Smooth muscle cell (in vitro differentiated cells): ENCODE data around the gene RER1. TPM values are rescaled to one million over a fixed set of nuclear protein-coding genes. Genes with fewer than 3 reads are reported as not detected.

Source experiments
- DNase-seq: peaks from one replicate; lab custom pipeline; 2025; ENCODE audit not compliant: unreplicated experiment; lab: John Stamatoyannopoulos, UW
- H2AFZ ChIP-seq: fragments of 200-600 bp; sonication (generic); 2 replicates; pipeline ENCODE4 v1.6.0; 2016; ENCODE audit warnings: antibody characterized with exemption, low read depth, mild to moderate bottlenecking
- H3F3A ChIP-seq: fragments of 200-600 bp; sonication (generic); 2 replicates; pipeline ENCODE4 v1.6.0; 2017; ENCODE audit warnings: antibody characterized with exemption, low read depth
- H3K27ac ChIP-seq: fragments of 200-600 bp; sonication (generic); 2 replicates; pipeline ENCODE4 v1.5.1; 2016; ENCODE audit warnings: low read depth, mild to moderate bottlenecking
- H3K27me3 ChIP-seq: fragments of 200-600 bp; sonication (generic); 2 replicates; pipeline ENCODE4 v1.6.1; 2016; ENCODE audit warnings: low read depth, mild to moderate bottlenecking
- H3K36me3 ChIP-seq: fragments of 200-600 bp; sonication (generic); 2 replicates; pipeline ENCODE4 v1.5.1; 2016; ENCODE audit warnings: low read depth
- H3K4me1 ChIP-seq: fragments of 200-600 bp; sonication (generic); 2 replicates; pipeline ENCODE4 v1.5.1; 2016; ENCODE audit warnings: low read depth
- H3K4me2 ChIP-seq: fragments of 200-600 bp; sonication (generic); 2 replicates; pipeline ENCODE4 v1.6.0; 2016; ENCODE audit warnings: mild to moderate bottlenecking
- H3K4me3 ChIP-seq: fragments of 200-600 bp; sonication (generic); 2 replicates; pipeline ENCODE4 v1.5.1; 2016; ENCODE audit warnings: mild to moderate bottlenecking
- H3K79me2 ChIP-seq: fragments of 200-600 bp; sonication (generic); 2 replicates; pipeline ENCODE4 v1.6.0; 2016; ENCODE audit warnings: low read depth, mild to moderate bottlenecking
- H3K9ac ChIP-seq: fragments of 200-600 bp; sonication (generic); 2 replicates; pipeline ENCODE4 v1.6.0; 2016; ENCODE audit warnings: low read depth
- H3K9me3 ChIP-seq: fragments of 200-600 bp; sonication (generic); replicated peaks from 2 replicates; pipeline ENCODE4 v1.5.1; 2016; ENCODE audit warnings: low read depth
- H4K20me1 ChIP-seq: fragments of 200-600 bp; sonication (generic); 2 replicates; pipeline ENCODE4 v1.6.0; 2016; ENCODE audit warnings: low read depth
- WGBS: methylation state at CpG from one replicate; pipeline ENCODE4 v1.1.7; 2016; ENCODE audit warnings: low lambda C conversion rate; 5-methylcytosine and 5-hydroxymethylcytosine counted together
- polyA plus RNA-seq: library from polyadenylated mRNA; unstranded; fragments of >200 nt; fragmentation: Nextera tagmentation; extraction: Ambion mirVana; gene quantifications from 2 replicates; pipeline ENCODE4 v1.2.1, GENCODE V29; 2016
- total RNA-seq: library from RNA; depleted of rRNA; stranded (reverse); fragments of >200 nt; gene quantifications from 2 replicates; pipeline ENCODE4 v1.2.3, GENCODE V29; 2014
- TF ChIP-seq, protein P1 (sequence below): fragments of 200-600 bp; sonication (generic); IDR thresholded peaks from 2 replicates; pipeline ENCODE4 v1.5.1; 2017; ENCODE audit warnings: borderline replicate concordance, mild to moderate bottlenecking, antibody characterized with exemption; ENCODE audit not compliant: insufficient read depth, poor library complexity, severe bottlenecking

The RER1 gene
- total and polyA plus RNA-seq, 2 experiments from 2014 or later: 101 to 269 TPM

DNA sequence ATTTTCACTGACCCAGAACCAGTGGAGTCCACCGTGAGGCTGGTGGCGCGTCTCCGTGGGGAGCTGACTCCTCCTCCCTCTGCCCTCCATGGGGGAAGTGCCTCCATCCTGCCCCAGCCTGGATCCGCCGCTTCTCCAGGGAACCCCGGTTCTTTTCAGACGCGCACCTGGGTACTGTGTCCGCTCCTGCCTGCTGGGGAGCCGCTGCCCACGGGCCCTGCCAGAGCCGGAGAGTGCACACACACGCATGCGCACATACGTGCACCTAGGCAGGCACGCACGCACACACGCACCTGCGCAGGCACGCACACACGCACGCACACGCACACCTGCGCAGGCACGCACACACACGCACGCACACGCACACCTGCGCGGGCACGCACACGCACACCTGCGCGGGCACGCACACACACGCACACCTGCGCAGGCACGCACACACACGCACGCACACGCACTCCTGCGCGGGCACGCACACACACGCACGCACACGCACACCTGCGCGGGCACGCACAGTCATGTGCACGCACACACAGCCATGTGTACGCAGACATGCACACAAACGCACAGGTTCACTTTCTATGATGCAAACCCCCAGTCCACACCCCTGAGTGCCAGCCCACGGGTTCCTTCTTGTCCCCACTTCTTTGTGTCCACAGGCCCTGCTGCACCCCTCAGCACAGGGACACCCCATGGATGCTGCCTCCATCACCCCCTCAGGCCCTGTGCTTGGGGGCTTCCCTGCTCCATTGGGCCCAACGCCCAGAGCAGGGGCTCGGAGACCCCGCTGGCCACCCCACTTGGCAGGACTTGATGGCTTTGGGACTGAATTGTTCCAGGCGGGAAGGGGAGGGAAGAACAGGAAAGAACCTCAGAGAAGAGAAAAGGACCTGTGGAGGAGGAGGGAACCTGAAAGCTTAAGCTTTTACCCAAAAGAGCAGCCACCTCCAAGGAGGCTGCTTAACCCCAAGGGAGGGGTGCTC is 43.0 kb upstream of the RER1 start:
- Histone ChIP-seq H3K27ac (no peak overlapping the region), H3K4me2 (no peak overlapping the region), H3K79me2 (no peaks in the 10 kb centered on the region), H3K36me3 (no peaks in the 10 kb centered on the region), H3K9me3 (no peaks in the 10 kb centered on the region), H3K4me1 (peaks cover 15% of the 10 kb centered on the region), H3F3A (no peaks in the 10 kb centered on the region), H3K27me3 (no peaks in the 10 kb centered on the region), H3K4me3 (no peak overlapping the region), H3K9ac (no peak overlapping the region), H2AFZ (no peak overlapping the region), H4K20me1 (no peaks in the 10 kb centered on the region)
- 97% methylated on average over 40 of the region's 59 CpGs for WGBS
- DNase-seq: no peak
- TF ChIP-seq, protein P1, sequence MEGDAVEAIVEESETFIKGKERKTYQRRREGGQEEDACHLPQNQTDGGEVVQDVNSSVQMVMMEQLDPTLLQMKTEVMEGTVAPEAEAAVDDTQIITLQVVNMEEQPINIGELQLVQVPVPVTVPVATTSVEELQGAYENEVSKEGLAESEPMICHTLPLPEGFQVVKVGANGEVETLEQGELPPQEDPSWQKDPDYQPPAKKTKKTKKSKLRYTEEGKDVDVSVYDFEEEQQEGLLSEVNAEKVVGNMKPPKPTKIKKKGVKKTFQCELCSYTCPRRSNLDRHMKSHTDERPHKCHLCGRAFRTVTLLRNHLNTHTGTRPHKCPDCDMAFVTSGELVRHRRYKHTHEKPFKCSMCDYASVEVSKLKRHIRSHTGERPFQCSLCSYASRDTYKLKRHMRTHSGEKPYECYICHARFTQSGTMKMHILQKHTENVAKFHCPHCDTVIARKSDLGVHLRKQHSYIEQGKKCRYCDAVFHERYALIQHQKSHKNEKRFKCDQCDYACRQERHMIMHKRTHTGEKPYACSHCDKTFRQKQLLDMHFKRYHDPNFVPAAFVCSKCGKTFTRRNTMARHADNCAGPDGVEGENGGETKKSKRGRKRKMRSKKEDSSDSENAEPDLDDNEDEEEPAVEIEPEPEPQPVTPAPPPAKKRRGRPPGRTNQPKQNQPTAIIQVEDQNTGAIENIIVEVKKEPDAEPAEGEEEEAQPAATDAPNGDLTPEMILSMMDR: no peak

DNA sequence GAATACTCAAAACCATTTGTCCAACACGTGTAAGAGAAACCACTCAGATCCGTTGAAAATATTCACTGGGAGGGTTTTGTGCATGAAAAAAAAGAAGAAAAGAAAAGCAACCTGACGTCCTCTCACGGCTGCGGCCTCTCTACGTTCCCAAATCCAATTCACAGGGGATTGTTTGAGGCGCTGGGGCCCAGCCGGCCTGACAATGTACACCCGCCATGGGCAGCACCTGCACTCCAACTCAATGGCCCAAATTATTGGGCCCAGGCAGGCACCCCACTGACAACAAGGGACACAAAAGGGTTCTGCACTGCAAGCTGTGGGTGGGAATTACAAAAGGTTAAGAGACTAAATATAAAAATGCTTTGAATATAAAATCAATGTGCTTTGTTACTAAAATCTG is 41.8 kb upstream of the RER1 start:
- no peaks in the 10 kb centered on the region for H4K20me1 ChIP-seq
- H3K9me3 ChIP-seq: no peaks in the 10 kb centered on the region
- H2AFZ ChIP-seq: no peak overlapping the region
- H3K4me2 ChIP-seq: no peak overlapping the region
- H3K79me2 ChIP-seq: no peaks in the 10 kb centered on the region
- H3F3A ChIP-seq: no peaks in the 10 kb centered on the region
- no peak overlapping the region for H3K4me3 ChIP-seq
- H3K36me3 ChIP-seq: no peaks in the 10 kb centered on the region
- no peak overlapping the region for H3K27ac ChIP-seq
- TF ChIP-seq, protein P1: no peak
- WGBS: 95% methylated on average over 9 of the region's 9 CpGs
- no peaks in the 10 kb centered on the region for H3K27me3 ChIP-seq
- peaks cover 15% of the 10 kb centered on the region for H3K4me1 ChIP-seq
- DNase-seq: no peak
- no peak overlapping the region for H3K9ac ChIP-seq

DNA sequence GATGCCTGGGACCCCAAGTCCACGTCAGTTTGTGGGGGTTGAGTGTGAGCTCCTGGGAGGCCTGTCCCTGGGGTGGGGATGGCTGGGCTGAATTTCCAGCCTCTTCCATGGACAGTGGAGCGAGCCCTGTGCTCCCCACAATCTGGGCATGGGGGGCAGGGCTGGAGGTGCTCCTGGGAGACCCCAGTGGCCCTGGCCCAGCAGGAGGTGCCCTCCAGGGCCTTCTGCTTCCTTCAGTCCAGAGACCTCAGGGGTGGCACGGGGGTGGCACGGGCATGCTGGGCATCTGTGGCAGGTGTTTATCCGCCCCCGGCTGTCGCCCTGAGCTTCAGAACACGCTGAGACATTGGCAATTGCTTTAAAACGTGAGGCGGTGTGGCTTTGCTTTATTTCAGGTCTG is 41.1 kb upstream of the RER1 start:
- H3K4me1 ChIP-seq: peaks cover 15% of the 10 kb centered on the region
- no peak overlapping the region for H3K4me2 ChIP-seq
- no peaks in the 10 kb centered on the region for H3K27me3 ChIP-seq
- DNase-seq: no peak
- H3K79me2 ChIP-seq: no peaks in the 10 kb centered on the region
- no peak overlapping the region for H3K4me3 ChIP-seq
- TF ChIP-seq, protein P1: no peak
- H3K36me3 ChIP-seq: no peaks in the 10 kb centered on the region
- H4K20me1 ChIP-seq: no peaks in the 10 kb centered on the region
- no peaks in the 10 kb centered on the region for H3K9me3 ChIP-seq
- 90% methylated on average over 10 of the region's 10 CpGs for WGBS
- H3K9ac ChIP-seq: no peak overlapping the region
- H2AFZ ChIP-seq: no peak overlapping the region
- no peak overlapping the region for H3K27ac ChIP-seq
- no peaks in the 10 kb centered on the region for H3F3A ChIP-seq
